Measurements from ENCODE around the gene CSK.

GRCh38 chr15:74843445-74843828, 61.6 kb downstream of the CSK start:
- no peak for TF ChIP-seq CTCF (IDR thresholded peaks at IDR 0.05)
- TF ChIP-seq POLR2A (IDR thresholded peaks at IDR 0.05), result no peak
